H1 (cell line): ENCODE results near the gene ALG10. TPM values are rescaled to one million over a fixed set of nuclear protein-coding genes. Genes with fewer than 3 reads are reported as not detected.

Experiments used
- ASH2L ChIP-seq: fragments of 200-600, 300-600 bp; sonication (generic); IDR thresholded peaks from one replicate; pipeline ENCODE4 v1.7.1; 2017; ENCODE audit warnings: low read length
- polyA plus RNA-seq, 7 experiments: library from polyadenylated mRNA; depleted of rRNA in 3 of 7; stranded (reverse) in 5 of 7; unstranded in 2 of 7; fragments of >200 nt in 5 of 7; fragments of 200-250 nt in 2 of 7; gene quantifications; 1 replicate in 5 of 7; 2 replicates in 1 of 7; 4 replicates in 1 of 7; pipeline versions ENCODE4 v1.2.1 to v1.2.3, GENCODE V29; 2011 to 2013; ENCODE audit warnings: missing spikeins in 2 of 7, mixed read lengths in 2 of 7
- total RNA-seq: library from RNA; stranded (reverse); fragmentation: NEBNext Ultra II Directional; extraction: Animal tissue kit (Norgen Biotek cat#: 25700); gene quantifications from 2 replicates; pipeline ENCODE4 v1.2.1, GENCODE V29; 2021
- TF ChIP-seq, protein P1 (sequence below): fragments of 300-600 bp; sonication (generic); IDR thresholded peaks from 2 replicates; pipeline ENCODE4 v1.7.1; 2012; ENCODE audit warnings: low read length, moderate library complexity, mild to moderate bottlenecking, inconsistent platforms; ENCODE audit not compliant: insufficient replicate concordance

ALG10 gene
- total and polyA plus RNA-seq, 2 of the 8 experiments (the other 6 are each of a cell fraction or from before 2014, with no cell fraction given), result 9.1 to 11.0 TPM

DNA sequence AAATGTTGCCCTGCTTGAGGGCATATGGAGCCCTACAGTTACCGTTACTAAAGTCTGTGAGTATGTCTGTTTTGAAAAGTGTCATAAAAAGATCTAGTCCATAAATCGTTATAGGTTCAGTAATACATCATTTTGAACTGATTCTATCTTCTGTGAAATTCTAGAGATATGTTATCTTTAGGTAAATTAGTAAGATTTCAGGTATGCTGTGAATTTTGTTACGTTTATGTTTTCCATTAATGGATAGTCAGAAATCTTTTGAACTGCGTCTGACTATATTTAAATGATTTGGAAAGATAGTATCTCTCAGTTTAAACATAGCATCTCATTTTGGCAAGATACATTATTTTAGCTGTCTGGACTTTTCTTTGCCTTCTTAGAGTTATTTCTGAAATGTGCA lies 8.3 kb downstream of the ALG10 start (continued):
- TF ChIP-seq, protein P1, sequence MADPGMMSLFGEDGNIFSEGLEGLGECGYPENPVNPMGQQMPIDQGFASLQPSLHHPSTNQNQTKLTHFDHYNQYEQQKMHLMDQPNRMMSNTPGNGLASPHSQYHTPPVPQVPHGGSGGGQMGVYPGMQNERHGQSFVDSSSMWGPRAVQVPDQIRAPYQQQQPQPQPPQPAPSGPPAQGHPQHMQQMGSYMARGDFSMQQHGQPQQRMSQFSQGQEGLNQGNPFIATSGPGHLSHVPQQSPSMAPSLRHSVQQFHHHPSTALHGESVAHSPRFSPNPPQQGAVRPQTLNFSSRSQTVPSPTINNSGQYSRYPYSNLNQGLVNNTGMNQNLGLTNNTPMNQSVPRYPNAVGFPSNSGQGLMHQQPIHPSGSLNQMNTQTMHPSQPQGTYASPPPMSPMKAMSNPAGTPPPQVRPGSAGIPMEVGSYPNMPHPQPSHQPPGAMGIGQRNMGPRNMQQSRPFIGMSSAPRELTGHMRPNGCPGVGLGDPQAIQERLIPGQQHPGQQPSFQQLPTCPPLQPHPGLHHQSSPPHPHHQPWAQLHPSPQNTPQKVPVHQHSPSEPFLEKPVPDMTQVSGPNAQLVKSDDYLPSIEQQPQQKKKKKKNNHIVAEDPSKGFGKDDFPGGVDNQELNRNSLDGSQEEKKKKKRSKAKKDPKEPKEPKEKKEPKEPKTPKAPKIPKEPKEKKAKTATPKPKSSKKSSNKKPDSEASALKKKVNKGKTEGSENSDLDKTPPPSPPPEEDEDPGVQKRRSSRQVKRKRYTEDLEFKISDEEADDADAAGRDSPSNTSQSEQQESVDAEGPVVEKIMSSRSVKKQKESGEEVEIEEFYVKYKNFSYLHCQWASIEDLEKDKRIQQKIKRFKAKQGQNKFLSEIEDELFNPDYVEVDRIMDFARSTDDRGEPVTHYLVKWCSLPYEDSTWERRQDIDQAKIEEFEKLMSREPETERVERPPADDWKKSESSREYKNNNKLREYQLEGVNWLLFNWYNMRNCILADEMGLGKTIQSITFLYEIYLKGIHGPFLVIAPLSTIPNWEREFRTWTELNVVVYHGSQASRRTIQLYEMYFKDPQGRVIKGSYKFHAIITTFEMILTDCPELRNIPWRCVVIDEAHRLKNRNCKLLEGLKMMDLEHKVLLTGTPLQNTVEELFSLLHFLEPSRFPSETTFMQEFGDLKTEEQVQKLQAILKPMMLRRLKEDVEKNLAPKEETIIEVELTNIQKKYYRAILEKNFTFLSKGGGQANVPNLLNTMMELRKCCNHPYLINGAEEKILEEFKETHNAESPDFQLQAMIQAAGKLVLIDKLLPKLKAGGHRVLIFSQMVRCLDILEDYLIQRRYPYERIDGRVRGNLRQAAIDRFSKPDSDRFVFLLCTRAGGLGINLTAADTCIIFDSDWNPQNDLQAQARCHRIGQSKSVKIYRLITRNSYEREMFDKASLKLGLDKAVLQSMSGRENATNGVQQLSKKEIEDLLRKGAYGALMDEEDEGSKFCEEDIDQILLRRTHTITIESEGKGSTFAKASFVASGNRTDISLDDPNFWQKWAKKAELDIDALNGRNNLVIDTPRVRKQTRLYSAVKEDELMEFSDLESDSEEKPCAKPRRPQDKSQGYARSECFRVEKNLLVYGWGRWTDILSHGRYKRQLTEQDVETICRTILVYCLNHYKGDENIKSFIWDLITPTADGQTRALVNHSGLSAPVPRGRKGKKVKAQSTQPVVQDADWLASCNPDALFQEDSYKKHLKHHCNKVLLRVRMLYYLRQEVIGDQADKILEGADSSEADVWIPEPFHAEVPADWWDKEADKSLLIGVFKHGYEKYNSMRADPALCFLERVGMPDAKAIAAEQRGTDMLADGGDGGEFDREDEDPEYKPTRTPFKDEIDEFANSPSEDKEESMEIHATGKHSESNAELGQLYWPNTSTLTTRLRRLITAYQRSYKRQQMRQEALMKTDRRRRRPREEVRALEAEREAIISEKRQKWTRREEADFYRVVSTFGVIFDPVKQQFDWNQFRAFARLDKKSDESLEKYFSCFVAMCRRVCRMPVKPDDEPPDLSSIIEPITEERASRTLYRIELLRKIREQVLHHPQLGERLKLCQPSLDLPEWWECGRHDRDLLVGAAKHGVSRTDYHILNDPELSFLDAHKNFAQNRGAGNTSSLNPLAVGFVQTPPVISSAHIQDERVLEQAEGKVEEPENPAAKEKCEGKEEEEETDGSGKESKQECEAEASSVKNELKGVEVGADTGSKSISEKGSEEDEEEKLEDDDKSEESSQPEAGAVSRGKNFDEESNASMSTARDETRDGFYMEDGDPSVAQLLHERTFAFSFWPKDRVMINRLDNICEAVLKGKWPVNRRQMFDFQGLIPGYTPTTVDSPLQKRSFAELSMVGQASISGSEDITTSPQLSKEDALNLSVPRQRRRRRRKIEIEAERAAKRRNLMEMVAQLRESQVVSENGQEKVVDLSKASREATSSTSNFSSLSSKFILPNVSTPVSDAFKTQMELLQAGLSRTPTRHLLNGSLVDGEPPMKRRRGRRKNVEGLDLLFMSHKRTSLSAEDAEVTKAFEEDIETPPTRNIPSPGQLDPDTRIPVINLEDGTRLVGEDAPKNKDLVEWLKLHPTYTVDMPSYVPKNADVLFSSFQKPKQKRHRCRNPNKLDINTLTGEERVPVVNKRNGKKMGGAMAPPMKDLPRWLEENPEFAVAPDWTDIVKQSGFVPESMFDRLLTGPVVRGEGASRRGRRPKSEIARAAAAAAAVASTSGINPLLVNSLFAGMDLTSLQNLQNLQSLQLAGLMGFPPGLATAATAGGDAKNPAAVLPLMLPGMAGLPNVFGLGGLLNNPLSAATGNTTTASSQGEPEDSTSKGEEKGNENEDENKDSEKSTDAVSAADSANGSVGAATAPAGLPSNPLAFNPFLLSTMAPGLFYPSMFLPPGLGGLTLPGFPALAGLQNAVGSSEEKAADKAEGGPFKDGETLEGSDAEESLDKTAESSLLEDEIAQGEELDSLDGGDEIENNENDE, result no peak
- no peak for TF ChIP-seq ASH2L
